Measurements from ENCODE around the gene CENPF. TPM values are rescaled to one million over a fixed set of nuclear protein-coding genes. Genes with fewer than 3 reads are reported as not detected.
"Not testable (repeated sequence)": the region's sequence is repeated elsewhere in the genome, so short reads cannot be mapped to it uniquely, and the experiment has no call there.

Gene CENPF
- total RNA-seq, 1 donor from 2014 or later = 1.4 TPM

DNA sequence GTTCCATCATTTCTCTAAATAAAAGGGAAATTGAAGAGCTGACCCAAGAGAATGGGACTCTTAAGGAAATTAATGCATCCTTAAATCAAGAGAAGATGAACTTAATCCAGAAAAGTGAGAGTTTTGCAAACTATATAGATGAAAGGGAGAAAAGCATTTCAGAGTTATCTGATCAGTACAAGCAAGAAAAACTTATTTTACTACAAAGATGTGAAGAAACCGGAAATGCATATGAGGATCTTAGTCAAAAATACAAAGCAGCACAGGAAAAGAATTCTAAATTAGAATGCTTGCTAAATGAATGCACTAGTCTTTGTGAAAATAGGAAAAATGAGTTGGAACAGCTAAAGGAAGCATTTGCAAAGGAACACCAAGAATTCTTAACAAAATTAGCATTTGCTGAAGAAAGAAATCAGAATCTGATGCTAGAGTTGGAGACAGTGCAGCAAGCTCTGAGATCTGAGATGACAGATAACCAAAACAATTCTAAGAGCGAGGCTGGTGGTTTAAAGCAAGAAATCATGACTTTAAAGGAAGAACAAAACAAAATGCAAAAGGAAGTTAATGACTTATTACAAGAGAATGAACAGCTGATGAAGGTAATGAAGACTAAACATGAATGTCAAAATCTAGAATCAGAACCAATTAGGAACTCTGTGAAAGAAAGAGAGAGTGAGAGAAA, 38.4 kb downstream of the CENPF start:
- ATAC-seq (ENCODE audit: poor library complexity) (no peak), DNase-seq (no peak)
- intact Hi-C loops (cut with DNase I) = no loop called here

DNA sequence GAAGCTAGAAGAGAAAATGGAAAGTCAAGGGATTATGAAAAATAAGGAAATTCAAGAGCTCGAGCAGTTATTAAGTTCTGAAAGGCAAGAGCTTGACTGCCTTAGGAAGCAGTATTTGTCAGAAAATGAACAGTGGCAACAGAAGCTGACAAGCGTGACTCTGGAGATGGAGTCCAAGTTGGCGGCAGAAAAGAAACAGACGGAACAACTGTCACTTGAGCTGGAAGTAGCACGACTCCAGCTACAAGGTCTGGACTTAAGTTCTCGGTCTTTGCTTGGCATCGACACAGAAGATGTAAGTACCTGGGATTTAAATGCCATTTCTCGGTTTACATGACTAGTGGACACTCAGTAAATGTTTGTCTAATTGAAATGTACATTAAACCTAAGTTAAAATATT, 40.0 kb downstream of the CENPF start:
- no peak for ATAC-seq (ENCODE audit: poor library complexity)
- intact Hi-C loops (cut with DNase I) = no loop called here
- no peak for DNase-seq

DNA sequence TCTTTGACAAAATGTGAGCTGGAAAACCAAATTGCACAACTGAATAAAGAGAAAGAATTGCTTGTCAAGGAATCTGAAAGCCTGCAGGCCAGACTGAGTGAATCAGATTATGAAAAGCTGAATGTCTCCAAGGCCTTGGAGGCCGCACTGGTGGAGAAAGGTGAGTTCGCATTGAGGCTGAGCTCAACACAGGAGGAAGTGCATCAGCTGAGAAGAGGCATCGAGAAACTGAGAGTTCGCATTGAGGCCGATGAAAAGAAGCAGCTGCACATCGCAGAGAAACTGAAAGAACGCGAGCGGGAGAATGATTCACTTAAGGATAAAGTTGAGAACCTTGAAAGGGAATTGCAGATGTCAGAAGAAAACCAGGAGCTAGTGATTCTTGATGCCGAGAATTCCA, 42.7 kb downstream of the CENPF start:
- DNase-seq (no peak), ATAC-seq (ENCODE audit: poor library complexity) (no peak)
- intact Hi-C loops (cut with DNase I) = no loop called here

DNA sequence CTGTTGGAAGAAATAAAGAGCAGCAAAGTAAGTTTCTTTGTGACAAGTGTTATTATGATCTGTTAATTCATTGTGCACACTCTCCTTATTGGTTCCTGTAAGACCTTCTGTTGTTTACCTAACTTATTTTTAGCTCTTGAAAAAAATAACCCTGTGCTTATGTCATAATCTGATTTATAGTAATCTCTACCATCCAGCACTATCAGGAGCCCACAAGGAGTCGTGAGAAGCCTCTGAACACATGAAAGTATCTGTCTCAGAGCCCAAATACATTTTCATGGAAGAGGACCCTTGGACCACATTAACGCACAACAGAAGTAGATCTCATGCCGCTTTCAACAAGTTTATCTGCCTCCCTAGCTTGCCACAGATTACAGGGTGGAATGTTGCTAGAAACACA, 45.8 kb downstream of the CENPF start:
- DNase-seq = no peak
- intact Hi-C loops (cut with DNase I) = no loop called here
- ATAC-seq (ENCODE audit: poor library complexity) = no peak

DNA sequence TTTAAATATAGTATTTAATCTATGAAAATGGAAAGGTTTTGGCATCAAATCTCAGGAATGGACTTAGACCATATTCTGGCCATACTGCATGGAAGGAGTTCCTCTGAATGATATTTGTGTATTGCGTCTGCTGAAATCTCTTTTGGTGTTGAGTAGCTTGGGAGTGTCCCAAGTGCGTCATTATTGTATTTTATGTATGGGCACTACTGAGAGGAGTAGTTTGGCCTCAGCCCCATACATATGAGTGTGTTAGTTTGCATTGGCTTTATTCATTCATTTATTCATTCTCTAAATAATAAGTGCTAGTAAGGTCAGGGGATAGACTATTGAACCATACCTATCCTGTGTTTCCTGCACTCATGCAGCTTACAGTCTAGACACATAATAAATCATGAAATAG, 46.6 kb downstream of the CENPF start:
- DNase-seq = no peak
- no peak for ATAC-seq (ENCODE audit: poor library complexity)
- intact Hi-C loops (cut with DNase I) = loop anchor here (10.0 kb wide), 1 partner anchor 875 kb away; no protein-coding TSS in a partner anchor

DNA sequence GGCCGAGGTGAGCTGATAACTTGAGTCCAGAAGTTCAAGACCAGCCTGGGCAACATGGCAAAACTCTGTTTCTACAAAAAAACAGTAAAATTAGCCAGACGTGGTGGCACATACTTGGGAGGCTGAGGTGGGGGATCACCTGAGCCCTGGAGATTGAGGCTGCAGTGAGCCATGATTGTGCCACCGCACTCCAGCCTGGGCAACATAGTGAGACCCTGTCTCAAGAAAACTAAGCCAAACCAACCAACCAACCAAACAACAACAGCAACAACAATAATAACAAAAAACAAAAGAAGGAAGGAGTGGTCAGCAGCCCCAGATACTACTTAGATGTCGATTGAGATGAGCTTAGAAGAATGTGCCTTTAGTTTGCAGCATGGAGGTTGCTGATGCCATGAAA, 47.7 kb downstream of the CENPF start:
- DNase-seq = no peak
- intact Hi-C loops (cut with DNase I) = loop anchor here (10.0 kb wide), 1 partner anchor 874 kb away; no protein-coding TSS in a partner anchor
- ATAC-seq (ENCODE audit: poor library complexity) = no peak

DNA sequence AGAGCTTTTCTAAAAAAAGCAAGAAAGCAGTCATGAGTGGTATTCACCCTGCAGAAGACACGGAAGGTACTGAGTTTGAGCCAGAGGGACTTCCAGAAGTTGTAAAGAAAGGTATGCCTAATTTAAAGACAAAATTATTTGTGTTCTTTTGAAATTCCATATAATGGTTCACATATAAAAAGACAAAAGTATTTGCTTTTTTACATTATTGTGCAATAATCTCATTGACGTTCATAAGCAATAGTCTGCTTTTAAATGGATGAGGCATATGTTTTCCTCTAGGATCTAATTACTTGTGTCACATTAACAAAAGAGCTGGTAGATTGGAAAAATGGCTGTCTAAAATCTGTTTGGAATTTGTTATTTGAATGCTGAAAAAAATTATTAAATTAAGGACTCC, 54.3 kb downstream of the CENPF start:
- intact Hi-C loops (cut with DNase I) = loop anchor here (10.0 kb wide), 1 partner anchor 868 kb away; no protein-coding TSS in a partner anchor
- ATAC-seq (ENCODE audit: poor library complexity) (no peak), DNase-seq (no peak)

DNA sequence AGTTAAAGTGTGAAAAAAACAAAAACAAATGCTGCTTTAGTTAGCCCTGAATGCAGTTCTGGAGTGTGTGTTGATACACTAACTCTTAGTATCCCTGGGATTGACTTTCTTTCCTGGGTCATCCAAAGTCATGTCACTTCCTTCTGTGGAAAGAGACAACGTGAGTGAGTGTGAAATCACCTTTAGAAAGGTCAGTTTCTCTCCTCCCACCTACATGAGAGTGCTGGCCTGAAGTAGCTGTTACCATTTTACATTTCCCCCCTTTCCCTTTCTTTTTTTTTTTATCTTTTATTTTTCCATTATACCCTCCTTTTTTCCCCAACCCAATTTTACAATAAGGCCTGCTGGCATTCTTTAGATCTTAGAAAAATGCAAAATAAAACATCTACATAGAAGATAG, 55.2 kb downstream of the CENPF start:
- intact Hi-C loops (cut with DNase I) = loop anchor here (10.0 kb wide), 1 partner anchor 867 kb away; no protein-coding TSS in a partner anchor
- no peak for ATAC-seq (ENCODE audit: poor library complexity)
- no peak for DNase-seq

DNA sequence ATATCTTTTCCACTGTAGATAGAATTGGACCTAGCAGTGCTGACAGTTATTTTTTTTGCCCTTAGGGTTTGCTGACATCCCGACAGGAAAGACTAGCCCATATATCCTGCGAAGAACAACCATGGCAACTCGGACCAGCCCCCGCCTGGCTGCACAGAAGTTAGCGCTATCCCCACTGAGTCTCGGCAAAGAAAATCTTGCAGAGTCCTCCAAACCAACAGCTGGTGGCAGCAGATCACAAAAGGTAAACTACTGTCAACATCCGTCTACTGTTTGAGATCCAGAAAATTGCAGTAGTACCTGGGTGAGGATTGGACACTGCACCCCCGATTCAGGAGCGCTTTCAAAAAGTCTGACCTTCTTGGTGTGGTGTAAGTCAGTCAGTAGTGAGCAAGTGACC, 55.8 kb downstream of the CENPF start:
- no peak for DNase-seq
- ATAC-seq (ENCODE audit: poor library complexity) = no peak
- intact Hi-C loops (cut with DNase I) = loop anchor here (10.0 kb wide), 1 partner anchor 866 kb away; no protein-coding TSS in a partner anchor

DNA sequence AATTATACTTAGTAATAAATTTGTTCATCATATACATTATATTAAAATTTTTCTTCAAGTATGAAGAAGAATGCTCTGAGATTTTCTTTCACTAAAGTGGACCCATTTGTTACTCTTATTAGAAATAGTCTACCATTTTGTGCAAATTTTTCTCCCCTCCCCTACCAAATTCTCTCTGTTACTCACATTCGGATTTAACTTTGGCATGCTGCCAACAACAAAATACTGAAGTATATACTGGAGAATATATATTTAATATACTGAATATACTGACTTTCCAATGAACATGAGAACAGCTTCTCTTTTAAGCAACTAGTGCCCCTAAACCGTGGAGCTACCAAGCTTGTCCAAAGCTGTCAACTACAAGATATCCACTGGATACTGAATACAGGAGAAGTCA, 57.2 kb downstream of the CENPF start:
- ATAC-seq (ENCODE audit: poor library complexity) = no peak
- DNase-seq = no peak
- intact Hi-C loops (cut with DNase I) = no loop called here

DNA sequence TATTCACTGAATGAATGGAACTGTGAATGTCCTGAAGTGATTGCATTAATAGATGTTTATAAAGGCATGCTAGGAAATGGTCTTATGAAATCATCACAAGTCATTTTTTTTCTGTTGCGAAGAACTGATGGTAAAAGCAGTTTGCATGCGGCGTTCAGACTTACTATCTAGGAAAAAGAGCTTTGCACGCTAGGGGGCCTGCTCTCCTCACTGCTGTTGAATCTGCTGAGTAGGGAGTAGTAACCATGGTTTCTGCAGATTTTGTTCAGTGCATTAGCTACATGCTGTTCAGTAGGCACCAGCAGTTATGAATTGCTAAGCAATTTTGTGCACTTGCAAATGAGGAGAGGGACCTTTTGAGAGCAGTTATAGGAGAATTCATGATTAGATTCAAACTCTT, 57.9 kb downstream of the CENPF start:
- DNase-seq = no peak
- ATAC-seq (ENCODE audit: poor library complexity) = no peak
- intact Hi-C loops (cut with DNase I) = no loop called here

DNA sequence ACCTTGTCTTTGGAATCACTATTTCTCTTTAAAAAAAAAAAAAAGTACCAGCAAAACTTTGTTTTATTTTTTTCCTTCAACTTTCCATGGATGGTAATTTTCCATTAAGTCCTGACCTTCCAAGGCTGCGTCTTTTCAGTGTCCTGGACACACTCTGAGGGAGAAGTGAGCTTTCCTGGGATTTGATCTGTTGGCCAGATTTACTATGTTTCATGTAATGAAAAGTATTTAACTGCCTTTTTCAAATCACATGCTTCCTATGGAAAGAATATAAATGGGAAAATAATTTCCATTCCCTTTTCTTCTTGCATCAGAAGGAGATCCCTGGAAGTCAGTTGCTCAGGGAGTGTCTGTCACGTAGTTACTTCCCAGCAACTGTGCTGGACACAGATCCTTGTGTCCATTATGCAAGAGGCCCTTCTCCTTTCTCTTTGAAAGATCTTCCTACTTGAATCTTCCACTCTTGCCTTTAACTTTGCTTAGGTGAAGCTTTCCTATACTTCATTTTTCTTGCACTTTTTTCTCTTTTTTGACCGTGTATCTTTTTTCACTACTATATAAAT, 59.3 kb downstream of the CENPF start:
- ATAC-seq (ENCODE audit: poor library complexity) = no peak
- intact Hi-C loops (cut with DNase I) = no loop called here
- DNase-seq = no peak

DNA sequence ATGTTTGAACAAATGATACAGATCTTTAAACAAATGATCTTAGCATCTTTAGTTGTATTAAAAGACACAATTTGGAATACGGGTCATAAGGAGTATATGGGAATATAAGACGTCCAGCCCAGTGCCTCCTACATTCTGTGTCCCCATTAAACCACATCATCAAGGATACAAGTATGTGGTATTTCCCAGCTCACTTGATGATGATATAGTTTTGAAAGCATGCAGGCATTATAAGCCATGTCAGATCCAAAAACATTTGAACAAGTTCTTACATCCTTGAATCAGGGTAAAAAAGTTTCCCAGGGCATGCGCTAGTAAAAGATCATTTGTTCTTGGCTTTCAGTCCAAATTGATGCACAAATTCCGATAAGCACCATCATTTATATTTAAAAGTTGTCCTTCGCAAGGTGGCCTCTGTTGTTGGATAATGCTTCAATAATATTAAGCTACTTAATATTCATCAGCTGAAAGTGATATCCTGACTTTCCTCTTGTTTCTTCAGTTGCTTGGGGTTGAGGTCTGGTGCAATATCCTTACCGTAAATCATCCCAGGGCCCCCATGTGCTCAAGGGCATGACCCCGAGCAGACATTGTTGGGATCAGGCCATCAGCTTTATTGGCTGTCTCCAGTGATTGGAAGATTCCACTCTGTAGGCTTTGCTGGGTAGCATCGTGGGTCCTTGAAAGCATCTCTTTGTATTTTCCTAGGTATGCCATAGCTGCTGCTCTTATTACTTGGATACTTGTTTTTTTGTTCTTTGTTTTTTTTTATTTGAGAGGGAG, 61.8 kb downstream of the CENPF start:
- intact Hi-C loops (cut with DNase I) = no loop called here
- DNase-seq (no peak), ATAC-seq (ENCODE audit: poor library complexity) (no peak)

DNA sequence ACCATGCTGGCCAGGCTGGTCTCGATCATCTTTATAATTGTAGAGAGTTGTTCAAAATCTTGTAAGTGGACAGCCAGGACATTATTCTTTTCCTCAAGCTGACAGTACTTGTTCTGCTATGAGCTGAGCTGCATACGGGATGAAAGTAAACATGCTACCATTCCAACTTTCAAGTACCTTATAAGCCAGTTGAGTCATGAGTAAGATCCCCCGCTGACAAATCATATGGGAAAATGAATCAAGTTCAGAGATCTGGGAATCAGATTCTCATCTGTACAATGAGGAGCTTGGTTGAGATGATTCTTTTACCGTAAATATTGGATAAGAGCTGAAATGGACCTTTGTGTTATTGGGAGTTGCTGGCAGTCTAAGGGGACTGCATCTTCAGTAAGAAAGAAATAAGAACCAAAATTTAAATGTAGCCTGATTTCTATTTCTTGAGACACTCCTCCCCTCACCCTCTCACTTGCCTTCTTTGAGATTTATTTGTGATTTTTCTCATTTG, 62.7 kb downstream of the CENPF start:
- intact Hi-C loops (cut with DNase I) = no loop called here
- DNase-seq (no peak), ATAC-seq (ENCODE audit: poor library complexity) (no peak)

DNA sequence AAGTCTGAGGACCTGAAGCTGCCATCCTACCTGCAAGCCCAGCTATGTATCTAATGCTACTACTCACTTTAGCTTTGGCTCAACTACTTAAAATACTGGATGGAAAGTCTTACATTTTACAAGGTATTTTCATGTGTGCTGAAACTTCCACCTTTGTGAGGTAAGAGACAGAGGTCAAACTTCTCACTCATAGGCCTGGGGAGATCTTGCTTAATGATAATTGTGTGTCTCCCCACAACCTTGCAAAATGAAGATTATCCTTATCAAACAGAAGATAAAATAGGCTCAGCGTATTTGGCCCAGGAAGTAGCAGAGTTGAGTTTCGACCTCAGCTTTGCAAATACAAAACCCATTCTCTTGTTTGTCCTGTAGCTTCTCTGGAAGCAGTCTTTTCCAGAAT, 63.7 kb downstream of the CENPF start:
- ATAC-seq (ENCODE audit: poor library complexity) (no peak), DNase-seq (no peak)
- intact Hi-C loops (cut with DNase I) = no loop called here

DNA sequence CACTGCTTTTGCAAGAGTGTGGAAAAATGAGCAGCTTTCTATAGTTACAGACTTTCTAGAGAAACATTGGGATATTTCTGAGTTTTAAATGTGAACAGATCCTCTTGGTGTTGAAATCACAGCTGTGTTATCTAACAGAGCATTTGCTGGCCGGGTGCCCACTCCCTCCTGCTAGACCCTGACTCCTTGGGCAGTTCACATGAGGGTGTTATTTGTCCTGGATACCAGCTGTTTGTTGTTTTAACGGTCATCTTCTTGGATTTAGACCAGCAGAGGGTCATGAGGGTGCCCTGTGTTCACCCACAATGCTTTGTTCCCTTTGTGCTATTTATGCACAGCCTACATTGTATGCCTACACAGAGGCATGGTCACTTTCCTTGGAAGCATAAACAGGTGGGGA, 67.1 kb downstream of the CENPF start:
- intact Hi-C loops (cut with DNase I) = no loop called here
- ATAC-seq (ENCODE audit: poor library complexity) = peak; percentile 29
- peak; percentile 65 for DNase-seq

DNA sequence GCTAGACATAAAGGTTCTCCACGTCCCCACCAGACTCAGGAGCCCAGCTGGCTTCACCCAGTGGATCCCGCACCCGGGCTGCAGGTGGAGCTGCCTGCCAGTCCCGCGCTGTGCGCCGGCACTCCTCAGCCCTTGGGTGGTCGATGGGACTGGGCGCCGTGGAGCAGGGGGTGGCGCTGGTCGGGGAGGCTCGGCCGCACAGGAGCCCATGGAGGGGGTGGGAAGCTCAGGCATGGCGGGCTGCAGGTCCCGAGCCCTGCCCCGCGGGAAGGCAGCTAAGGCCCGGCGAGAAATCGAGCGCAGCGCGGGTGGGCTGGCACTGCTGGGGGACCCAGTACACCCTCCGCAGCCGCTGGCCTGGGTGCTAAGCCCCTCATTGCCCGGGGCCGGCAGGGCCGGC, 70.0 kb downstream of the CENPF start:
- DNase-seq; intact Hi-C loops (cut with DNase I); ATAC-seq (ENCODE audit: poor library complexity): not testable (repeated sequence)

DNA sequence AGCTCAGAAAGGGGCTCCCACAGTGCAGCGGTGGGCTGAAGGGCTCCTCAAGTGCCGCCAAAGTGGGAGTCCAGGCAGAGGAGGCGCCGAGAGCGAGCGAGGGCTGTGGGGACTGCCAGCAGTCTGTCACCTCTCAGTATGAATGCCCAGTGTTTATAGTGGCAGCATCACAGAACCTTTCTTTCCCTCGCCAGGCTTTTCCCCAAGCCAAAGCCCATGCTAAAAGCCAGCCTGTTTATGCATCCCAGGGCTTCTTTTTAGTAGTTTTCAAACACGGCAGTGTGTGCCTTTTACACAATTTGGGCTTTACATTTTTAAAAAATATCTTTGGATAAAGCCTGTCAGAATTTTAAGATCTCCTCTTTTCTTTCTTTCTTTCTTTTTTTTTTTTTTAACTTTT, 70.6 kb downstream of the CENPF start:
- intact Hi-C loops (cut with DNase I) = no loop called here
- ATAC-seq (ENCODE audit: poor library complexity) (no peak), DNase-seq (no peak)

DNA sequence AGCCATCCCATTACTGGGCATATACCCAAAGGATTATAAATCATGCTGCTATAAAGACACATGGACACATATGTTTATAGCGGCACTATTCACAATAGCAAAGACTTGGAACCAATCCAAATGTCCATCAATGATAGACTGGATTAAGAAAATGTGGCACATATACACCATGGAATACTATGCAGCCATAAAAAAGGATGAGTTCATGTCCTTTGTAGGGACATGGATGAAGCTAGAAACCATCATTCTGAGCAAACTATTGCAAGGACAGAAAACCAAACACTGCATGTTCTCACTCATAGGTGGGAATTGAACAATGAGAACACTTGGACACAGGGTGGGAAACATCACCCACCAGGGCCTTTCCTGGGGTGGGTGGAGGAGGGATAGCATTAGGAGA, 72.5 kb downstream of the CENPF start:
- ATAC-seq (ENCODE audit: poor library complexity); intact Hi-C loops (cut with DNase I); DNase-seq: not testable (repeated sequence)

DNA sequence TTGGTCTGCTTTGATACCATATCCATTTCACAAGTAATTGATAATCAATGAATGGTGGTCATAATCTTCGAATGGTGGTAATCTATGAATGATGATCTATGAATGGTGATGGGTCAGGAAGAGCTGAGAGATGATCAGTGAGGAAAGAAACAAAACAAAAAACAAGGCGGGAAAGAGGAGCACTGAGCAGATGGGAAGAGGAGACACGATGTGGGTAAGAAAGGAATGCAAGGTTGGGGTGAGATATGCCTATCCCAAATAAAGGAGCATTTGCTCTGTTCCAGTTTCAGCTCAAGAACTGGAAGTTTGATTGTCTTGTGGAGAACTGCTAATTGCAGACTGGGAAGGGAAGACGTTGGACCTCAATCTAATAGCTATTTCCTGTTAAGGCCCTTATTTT, 73.8 kb downstream of the CENPF start:
- DNase-seq = no peak
- intact Hi-C loops (cut with DNase I) = no loop called here
- no peak for ATAC-seq (ENCODE audit: poor library complexity)

Data from Right ventricle myocardium superior (tissue), 1 donor.